Kidney tubule cell (primary cell): ENCODE measurements around the gene TXNRD1.
A peak's percentile ranks its signal among the peaks of the same experiment; 100 is the strongest.
"Not testable (repeated sequence)": the region's sequence is repeated elsewhere in the genome, so short reads cannot be mapped to it uniquely, and the experiment has no call there.

Source experiments
- DNase-seq: peaks from one replicate; pipeline ENCODE4 v3.0.0-alpha.2; 2018; ENCODE audit warnings: low spot score

Gene TXNRD1

DNA sequence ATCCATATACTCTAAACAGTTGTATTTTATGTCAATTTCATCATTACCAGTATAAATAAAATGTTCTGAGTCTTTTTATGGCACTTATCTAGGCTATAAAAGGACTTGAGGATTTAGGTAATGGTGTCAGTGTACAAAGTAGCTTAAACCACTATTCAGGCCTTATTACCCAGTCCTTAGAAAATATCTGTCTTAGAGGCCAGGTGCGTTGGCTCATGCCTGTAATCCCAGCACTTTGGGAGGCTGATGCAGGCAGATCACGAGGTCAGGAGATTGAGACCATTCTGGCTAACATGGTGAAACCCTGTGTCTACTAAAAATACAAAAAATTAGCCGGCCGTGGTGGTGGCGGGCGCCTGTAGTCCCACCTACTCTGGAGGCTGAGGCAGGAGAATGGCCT, 112.7 kb downstream of the TXNRD1 start:
- not testable (repeated sequence) for DNase-seq

DNA sequence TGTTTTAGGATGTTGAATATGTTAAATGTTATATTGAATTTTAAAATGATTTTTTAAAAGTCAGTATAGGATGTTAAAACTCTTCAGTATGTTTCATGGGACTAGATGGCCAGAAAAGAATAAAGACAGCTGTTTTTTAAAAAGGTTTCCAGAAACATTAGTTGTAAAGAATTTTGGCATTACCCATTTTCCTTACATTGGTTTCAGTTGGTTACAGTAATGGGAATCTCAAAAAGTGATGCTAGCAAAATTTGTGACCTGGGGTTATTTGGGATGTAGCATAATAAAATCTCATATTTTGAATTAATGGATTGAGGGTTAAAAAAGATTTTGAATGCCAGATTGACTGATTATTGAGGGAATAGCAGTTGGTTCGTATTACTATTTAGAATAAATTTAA, 113.2 kb downstream of the TXNRD1 start:
- no peak for DNase-seq

DNA sequence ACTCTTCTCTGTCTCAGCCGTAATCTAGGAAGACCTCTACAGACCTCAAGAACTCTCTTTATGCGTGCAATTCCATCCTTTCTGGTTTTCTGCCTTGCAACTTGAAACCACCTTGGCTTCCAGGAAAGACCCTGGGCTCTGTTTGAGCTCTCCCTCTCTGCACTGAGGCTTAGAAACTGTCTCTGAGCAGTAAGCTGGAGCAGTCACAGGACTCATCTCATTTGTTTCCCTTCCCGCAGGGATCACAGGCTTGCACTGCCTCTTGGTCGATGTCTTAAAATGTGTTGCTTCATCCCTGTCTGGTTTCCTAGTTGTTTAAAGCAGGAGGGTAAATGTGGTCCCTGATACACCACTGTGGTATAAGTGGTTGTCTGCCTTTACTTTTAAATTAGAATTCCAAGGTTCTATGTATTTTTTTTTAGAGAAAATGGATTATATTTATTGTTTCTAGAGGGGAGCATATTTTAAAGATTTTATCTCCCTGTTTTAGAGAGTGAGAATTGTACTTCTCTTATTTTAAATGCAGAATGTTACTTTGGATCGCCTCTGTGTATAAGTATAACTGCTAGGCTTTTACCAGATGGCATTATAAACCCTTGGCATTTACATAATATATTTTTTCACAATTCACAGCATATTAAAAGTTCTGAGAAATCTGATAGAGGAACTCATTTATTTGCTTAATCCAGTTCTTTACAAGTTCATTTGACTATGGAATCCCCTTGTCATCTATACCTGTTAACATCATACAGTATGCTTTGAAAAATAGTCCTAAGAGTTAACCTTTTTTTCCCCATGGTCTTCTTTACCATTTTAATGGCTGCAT, 114.3 kb downstream of the TXNRD1 start:
- no peak for DNase-seq

DNA sequence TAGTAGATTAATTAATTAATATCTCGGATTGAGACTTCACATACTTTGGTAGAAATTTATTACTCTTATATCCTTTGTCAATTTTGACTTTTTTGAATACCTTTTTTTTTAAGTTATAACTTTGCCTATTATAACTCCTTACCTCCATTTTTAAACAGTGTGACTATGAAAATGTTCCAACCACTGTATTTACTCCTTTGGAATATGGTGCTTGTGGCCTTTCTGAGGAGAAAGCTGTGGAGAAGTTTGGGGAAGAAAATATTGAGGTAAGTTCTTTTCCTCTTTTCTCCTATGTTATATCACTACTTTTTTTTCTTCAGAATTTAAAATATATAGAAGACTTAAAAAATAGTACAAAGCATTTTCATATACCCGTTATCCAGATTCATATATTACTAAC, 115.8 kb downstream of the TXNRD1 start:
- DNase-seq: no peak

DNA sequence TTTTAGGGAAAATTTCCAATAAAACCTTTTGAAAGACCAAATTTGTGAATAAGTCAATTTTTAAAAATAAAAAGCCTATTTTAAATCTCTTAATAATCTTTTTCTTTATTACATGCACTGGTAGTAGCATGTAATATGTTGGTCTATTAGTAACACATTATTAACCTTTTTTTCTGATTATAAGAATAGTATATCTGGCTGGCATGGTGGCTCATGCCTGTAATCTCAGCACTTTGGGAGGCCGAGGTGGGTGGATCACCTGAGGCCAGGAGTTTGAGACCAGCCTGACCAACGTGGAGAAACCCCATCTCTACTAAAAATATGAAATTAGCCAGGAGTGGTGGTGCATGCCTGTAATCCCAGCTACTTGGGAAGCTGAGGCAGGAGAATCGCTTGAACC, 116.7 kb downstream of the TXNRD1 start:
- DNase-seq: not testable (repeated sequence)

DNA sequence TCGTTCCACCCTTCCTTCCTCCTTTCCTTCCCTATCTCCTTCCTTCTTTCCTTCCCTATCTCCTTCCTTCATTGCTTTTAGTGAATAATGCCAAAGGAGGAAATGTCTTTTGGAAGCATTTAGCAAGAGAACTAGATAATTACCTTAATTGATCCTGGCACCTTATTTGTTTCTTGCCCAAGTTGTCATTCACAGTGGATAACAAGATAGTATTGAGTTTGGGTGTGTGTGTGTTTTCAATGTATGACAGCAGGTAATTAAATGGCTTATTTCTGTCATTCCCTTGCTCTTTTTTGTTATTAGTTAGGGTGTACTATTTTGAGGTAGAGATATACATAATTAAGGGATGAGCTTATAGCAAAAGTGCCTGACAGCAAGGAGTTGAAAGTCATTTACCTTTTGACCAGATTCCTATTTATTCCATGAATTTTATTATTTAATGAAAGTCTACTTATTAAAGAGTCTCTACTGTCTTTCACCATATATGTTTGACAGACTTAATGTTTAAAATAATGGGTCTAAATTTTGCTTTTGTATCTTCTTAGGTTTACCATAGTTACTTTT, 118.2 kb downstream of the TXNRD1 start:
- DNase-seq: no peak

DNA sequence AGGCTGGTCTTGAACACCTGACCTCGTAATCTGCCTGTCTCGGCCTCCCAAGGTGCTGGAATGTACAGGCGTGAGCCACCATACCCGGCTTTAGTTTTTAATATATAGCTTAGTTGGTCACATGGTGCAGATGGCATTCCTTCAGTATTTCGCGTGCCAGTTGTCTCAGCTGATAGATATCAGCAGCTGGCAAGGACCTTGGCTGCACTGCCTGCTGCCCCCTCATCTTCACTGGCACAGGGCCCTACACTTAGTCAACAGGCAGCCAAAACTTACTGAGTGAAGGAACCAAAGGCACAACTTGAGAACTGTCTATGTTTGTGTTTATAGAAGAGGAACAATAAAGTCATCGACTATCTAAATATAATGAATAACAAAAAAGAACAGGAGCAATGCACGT, 119.0 kb downstream of the TXNRD1 start:
- DNase-seq: no peak

DNA sequence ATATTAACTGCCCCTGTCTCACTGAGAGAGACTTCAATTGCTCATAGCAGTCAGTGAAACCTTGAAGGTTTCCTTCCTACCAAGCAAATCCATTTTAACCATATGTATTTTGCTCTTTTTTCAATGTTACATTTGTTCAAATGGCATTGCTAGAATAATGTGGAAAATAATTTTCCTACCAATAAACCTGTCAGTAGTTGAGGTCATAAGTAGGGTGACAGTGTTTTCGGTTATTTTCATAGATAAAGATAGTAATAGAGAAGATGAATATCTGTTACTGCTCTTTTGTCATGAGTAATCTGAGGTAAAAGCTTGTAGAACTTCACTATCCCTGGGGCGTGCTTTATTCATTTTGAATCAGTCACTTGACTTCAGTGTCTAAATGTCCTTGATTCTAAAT, 120.5 kb downstream of the TXNRD1 start:
- DNase-seq: no peak

DNA sequence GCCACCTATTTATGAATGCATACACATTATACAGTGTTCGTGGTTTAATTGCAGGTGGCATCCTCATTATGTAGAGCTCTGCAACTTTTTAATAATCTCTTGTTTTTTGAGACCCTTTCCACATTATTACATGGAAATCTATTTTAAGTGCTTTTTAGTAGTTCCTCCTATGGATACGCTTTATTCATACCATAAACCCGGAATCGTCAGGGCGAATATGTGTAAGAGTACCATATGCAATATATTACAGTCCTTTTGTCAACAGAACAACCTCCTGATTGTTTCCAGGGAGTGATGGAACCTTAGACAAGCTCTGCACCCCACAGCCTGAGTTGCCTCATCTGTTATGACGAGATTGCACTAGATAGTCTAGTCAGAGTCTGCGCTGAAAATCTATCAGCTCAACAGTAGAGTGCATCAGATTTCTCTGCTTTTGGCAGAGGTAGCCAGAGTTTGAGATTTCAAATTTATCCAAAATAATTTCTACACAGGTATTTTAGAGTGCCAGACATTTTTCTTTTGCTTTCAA, 121.5 kb downstream of the TXNRD1 start:
- no peak for DNase-seq

DNA sequence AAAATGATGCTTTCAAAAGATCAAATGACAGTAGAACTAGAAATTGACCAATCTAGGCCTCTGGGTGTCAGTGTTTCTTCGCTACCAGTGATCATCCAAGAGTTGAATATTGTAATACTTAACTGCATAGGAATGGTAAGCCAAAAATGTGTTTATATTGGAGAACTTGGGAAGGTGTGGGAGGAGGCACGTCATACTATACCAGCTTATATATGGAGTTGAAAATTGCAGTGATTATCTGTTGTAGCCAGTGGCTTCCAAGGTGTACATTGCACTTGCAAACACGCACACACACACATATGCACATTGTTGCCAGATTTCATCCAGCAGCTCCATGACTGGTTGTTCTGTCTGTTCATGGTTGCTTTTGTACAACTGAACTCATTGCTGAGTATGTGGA, 124.1 kb downstream of the TXNRD1 start:
- DNase-seq: no peak

DNA sequence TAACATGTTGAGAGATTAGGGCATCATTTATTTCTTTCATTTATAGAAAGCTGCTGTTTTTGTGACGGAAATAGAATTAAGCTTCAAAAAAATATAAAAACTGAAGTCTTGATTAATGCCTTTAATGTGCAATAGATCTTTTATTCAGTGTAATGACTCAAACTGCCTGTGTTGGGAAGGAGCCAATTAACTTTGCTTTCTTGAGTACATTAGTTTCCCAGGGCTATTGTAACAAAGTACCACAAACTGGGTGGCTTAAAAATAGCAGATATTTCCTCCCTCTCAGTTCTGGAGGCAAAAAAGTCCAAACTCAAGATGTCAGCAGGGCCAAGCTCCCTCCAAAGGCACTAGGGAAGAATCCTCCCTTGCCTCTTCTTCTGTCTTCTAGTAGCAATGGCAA, 124.6 kb downstream of the TXNRD1 start:
- DNase-seq: no peak

DNA sequence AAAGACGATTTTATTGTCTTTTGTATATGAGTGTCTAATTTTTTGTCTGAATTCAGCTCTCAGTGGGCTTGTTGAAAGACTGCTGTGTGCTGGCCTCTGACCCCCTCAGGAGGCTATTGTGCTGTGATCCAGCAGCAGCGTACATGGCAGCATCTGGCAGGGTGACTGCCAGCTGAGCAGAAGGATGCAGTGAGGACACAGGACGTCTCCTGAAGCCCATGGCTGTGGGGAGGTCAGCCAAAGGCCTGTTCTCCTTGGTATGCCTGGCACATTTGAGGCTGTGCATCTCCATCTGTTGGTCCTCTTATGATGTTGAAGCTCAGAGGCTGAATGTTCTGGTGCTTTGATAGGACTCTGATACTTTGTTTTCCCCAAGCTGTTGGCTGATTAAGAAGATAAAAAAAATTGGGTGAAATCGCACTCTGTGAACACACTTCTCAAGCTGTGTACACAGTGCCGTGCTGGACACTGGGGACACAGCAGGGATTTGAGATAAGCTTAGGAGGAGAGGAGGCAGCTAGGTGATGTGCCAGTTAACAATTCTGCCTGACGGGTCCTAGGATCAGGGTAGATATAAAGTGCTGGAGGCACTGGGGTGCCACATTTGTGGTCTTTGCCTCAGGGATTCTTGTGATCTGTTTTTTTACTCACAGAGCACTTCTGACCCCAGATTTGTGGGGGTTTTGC, 125.5 kb downstream of the TXNRD1 start:
- no peak for DNase-seq

DNA sequence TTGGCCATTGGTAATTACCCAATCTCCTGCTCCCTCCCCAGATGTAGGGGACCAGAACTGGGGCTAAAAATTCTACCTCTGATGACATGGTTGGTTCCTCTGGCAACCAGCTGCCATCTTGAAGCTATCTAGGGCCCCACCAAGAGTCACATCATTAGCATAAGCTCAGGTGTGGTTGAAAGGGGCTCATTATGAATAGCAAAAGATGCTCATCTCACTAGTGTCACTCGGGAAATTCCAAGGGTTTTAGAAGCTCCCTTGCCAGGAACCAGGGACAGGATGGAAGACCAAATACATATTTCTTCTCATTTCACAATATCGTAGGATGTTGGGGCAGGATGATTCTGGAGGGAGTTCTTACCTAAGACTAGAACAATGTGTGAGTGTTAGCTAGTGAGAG, 126.6 kb downstream of the TXNRD1 start:
- DNase-seq: no peak

DNA sequence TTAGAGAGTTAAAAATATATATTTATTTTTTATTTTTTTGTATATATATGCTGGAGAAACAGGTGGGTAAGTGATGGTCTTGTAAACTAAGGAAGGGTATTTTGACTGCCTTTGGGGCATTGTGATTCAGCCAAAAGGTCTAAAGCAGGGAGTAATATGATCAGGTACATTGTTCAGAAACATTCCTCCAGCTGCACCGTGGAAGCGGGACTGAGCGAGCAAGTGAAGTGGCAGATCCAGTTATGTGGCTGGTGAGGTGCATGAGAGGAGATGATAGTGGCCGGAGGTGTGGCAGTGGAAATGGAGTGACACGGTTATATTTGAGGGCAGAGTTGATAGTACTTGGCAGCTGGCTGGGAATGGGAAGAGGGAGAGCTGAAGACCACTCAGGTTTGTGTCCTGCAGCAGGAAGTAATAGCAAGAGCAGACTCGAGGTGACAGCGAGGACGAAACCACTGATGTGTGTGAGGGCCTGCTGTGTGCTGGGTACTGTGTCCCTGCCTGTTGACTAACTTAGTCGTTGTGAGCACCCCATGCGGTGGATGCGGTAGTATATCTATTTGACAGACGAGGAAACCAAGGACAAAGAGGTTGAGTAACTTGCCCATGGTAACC, 127.2 kb downstream of the TXNRD1 start:
- DNase-seq: no peak

DNA sequence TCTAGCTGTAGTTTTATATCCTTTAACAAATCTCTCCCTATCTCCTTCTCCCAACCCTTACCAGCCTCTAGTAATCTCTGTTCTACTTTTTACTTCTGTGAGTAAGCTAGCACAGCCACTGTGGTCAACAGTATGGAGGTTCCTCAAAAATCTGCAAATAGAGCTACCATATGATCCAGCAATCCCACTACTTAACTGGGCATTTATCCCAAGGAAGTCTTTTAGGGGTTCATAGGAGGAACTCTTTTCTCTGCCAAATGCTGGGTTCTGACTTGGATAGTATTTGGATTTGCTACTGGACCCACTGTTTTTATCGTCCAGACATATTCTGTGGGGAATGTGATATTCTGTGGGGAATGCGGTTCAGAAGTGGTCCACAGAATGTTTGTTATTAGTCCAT, 129.1 kb downstream of the TXNRD1 start:
- no peak for DNase-seq

DNA sequence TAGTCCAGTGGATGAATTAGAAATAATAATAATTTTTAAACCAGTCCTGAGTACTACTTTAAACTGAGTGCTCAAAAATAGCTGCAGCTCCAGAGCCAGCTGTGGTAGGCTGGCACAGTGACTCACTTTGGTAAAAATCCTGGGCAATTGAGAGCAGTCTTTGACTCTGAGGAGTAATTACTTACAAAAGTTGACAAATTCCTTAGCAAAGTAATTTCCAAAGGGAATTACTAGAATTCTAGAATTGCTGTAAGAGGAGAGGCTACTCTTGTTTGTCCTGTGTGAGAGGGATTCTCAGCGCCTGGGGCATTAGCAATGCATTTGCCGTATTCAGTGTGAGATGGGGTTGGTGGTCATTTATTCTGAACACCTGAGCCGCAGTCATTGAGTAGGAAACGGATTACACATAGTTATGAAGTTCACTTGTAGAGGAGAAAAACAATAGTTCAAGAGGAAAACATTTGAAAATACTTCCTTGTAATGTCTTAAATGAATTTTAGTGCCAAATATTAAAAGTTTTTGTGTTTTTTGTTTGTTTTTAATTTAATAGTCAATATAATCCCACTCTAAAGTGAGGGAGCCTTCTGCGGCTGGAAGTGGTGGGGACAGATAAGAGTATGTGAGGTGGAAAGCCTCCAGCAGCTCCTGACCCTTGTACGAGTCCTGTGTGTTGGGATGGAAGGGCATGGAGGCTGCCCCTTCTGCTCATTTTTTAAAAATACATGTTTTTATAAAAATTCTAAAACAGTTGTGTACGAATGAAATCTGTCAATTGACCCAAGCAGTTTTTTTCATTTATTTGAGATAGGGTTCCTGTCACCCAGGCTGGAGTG, 129.9 kb downstream of the TXNRD1 start:
- no peak for DNase-seq

DNA sequence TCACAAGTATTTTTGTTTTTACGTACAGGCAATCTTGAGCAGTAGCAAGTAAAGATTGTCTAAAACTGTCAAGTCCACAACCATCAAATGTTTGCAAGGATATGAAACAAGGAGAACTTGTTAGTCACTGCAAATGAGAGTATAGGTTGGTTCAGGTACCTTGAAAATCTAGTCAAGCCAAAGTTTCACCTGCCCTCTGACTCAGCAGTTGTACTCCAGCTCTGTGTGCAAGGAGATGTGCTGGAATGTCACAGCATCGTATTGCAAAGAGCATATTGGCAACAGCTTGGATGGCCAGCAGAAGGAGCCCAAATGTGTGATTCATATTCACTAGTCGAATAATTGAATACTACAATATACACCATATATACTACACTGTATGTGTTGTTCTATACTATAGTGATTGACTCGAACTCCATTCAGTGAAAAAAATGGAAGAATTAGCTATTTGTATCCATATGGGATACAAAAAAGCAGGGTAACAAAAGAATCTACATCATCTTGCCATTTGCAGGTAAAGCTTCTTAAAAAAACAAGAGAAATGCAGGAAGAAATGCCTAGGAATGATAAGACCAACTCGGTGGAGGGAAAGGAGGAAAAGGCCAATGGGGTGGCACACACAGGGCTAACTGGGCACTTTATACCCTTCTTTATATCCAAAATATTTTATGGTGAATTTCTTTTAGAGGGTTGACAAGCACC, 131.9 kb downstream of the TXNRD1 start:
- DNase-seq: peak; percentile 52

DNA sequence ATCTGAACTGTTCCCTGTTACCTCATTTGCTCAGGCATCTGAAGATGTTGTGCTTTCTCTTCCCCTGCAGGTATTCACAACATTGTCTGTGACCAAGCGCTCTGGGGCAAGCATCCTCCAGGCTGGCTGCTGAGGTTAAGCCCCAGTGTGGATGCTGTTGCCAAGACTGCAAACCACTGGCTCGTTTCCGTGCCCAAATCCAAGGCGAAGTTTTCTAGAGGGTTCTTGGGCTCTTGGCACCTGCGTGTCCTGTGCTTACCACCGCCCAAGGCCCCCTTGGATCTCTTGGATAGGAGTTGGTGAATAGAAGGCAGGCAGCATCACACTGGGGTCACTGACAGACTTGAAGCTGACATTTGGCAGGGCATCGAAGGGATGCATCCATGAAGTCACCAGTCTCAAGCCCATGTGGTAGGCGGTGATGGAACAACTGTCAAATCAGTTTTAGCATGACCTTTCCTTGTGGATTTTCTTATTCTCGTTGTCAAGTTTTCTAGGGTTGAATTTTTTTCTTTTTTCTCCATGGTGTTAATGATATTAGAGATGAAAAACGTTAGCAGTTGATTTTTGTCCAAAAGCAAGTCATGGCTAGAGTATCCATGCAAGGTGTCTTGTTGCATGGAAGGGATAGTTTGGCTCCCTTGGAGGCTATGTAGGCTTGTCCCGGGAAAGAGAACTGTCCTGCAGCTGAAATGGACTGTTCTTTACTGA, 132.9 kb downstream of the TXNRD1 start:
- DNase-seq: no peak

DNA sequence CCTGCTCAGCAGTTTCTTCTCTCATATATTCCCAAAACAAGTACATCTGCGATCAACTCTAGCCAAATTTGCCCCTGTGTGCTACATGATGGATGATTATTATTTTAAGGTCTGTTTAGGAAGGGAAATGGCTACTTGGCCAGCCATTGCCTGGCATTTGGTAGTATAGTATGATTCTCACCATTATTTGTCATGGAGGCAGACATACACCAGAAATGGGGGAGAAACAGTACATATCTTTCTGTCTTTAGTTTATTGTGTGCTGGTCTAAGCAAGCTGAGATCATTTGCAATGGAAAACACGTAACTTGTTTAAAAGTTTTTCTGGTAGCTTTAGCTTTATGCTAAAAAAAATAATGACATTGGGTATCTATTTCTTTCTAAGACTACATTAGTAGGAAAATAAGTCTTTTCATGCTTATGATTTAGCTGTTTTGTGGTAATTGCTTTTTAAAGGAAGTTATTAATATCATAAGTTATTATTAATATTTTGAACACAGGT, 133.5 kb downstream of the TXNRD1 start:
- DNase-seq: no peak
